Activated B cell treated with CpG ODN at 0.5 μM for 24 hours (primary cell): ENCODE measurements around the gene AMIGO3. TPM values are rescaled to one million over a fixed set of nuclear protein-coding genes. Genes with fewer than 3 reads are reported as not detected.

Experiments
- ATAC-seq: fragments of 200-7000 bp; cut with Tn5 transposase; one replicate; pipeline ENCODE4 v1.10.0; 2021; ENCODE audit warnings: low read depth, mild to moderate bottlenecking, moderate library complexity
- CTCF ChIA-PET: fragments of 350-600 bp; sonication (Branson Sonifier 250); formaldehyde crosslinking; loops from one replicate; lab custom pipeline; 2021; ENCODE audit warnings: antibody characterized with exemption; lab: Charles Lee
- POLR2A ChIA-PET: fragments of 350-600 bp; sonication (Branson Sonifier 250); formaldehyde crosslinking; loops from one replicate; lab custom pipeline; 2021; ENCODE audit warnings: antibody characterized with exemption; lab: Charles Lee
- DNase-seq: peaks from one replicate; pipeline ENCODE4 v3.0.0; 2022
- H3K27ac Mint-ChIP-seq: one replicate; pipeline ENCODE4 v1.8.0; 2020; ENCODE audit warnings: mixed read lengths
- H3K27me3 Mint-ChIP-seq: one replicate; pipeline ENCODE4 v1.8.0; 2021; ENCODE audit warnings: mixed read lengths
- H3K36me3 Mint-ChIP-seq: one replicate; pipeline ENCODE4 v1.8.0; 2021; ENCODE audit warnings: low read depth, mixed read lengths
- H3K4me1 Mint-ChIP-seq: one replicate; pipeline ENCODE4 v1.8.0; 2021; ENCODE audit warnings: mixed read lengths
- H3K4me3 Mint-ChIP-seq: one replicate; pipeline ENCODE4 v1.8.0; 2020; ENCODE audit warnings: mild to moderate bottlenecking, mixed read lengths
- H3K9me3 Mint-ChIP-seq: one replicate; pipeline ENCODE4 v1.8.0; 2020; ENCODE audit warnings: mixed read lengths
- intact Hi-C: fragments of 100-400 bp; cut with micrococcal nuclease; formaldehyde crosslinking; loops from one replicate; pipeline ENCODE4 v1.15.1; 2024
- total RNA-seq: library from RNA; stranded (reverse); gene quantifications from 2 replicates; pipeline ENCODE4 v1.2.3, GENCODE V29; 2022
- TF ChIP-seq, protein P1 (sequence below): fragments of 200-600 bp; IDR thresholded peaks from one replicate; pipeline ENCODE4 v1.8.0; 2022; ENCODE audit warnings: antibody characterized with exemption, mild to moderate bottlenecking

The AMIGO3 gene
- total RNA-seq, 1 donor from 2014 or later = not detected

DNA sequence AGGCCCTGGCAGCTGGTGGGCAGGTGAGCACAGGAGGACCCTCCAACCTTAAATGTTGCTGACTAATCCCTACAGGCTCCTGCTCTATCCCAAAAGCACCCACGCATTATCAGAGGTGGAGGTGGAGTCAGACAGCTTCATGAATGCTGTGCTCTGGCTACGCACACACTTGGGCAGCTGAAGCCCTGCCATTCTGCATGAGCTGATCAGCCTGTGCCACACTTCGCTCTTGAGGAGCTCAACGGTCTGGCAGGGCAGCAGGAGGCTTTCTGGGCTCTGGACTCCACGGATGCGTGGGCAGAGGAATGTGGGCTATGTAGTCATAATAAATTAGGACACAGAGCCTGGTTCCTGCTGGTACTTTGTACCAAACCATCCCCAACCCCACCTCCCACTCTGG, 36.3 kb downstream of the AMIGO3 start:
- Mint-ChIP-seq H3K27me3 (peaks cover 3% of the 10 kb centered on the region), H3K4me1 (peaks cover 8% of the 10 kb centered on the region), H3K4me3 (no peak overlapping the region), H3K9me3 (no peaks in the 10 kb centered on the region), H3K27ac (no peak overlapping the region), H3K36me3 (peaks cover 63% of the 10 kb centered on the region)
- no peak for DNase-seq
- TF ChIP-seq, protein P1, sequence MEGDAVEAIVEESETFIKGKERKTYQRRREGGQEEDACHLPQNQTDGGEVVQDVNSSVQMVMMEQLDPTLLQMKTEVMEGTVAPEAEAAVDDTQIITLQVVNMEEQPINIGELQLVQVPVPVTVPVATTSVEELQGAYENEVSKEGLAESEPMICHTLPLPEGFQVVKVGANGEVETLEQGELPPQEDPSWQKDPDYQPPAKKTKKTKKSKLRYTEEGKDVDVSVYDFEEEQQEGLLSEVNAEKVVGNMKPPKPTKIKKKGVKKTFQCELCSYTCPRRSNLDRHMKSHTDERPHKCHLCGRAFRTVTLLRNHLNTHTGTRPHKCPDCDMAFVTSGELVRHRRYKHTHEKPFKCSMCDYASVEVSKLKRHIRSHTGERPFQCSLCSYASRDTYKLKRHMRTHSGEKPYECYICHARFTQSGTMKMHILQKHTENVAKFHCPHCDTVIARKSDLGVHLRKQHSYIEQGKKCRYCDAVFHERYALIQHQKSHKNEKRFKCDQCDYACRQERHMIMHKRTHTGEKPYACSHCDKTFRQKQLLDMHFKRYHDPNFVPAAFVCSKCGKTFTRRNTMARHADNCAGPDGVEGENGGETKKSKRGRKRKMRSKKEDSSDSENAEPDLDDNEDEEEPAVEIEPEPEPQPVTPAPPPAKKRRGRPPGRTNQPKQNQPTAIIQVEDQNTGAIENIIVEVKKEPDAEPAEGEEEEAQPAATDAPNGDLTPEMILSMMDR = no peak
- CTCF ChIA-PET = no interaction called here
- no peak for ATAC-seq
- POLR2A ChIA-PET = no interaction called here
- intact Hi-C loops = no loop called here

GRCh38 chr3:49681543-49681942, 37.9 kb downstream of the AMIGO3 start:
- Mint-ChIP-seq H3K27me3 (peaks cover 2% of the 10 kb centered on the region), H3K4me1 (peaks cover 2% of the 10 kb centered on the region), H3K27ac (no peak overlapping the region), H3K4me3 (no peak overlapping the region), H3K9me3 (no peaks in the 10 kb centered on the region), H3K36me3 (peaks cover 76% of the 10 kb centered on the region)
- no peak for ATAC-seq
- intact Hi-C loops = no loop called here
- TF ChIP-seq, protein P1 = no peak
- POLR2A ChIA-PET = interaction anchor here (0.6 kb wide), 1 partner anchor 16 kb away, joined by 4 read pairs; no protein-coding TSS in a partner anchor
- DNase-seq = no peak
- CTCF ChIA-PET = no interaction called here

DNA sequence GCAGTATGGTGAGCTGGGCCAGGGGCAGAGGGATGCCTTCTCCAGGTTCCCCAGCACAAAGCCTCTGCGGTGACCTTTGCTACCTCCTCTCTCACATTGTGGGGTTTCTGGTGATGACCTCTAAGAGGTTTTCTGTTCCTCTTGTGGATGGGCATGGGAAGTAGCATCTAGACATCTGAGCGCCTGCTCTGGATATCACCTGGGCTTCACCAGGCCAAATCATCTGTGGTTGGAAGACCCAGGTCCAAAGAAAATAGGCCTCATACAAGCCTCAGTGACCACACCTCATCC, 38.3 kb downstream of the AMIGO3 start:
- CTCF ChIA-PET = no interaction called here
- peaks cover 78% of the 10 kb centered on the region for H3K36me3 Mint-ChIP-seq
- H3K27ac Mint-ChIP-seq = no peak overlapping the region
- TF ChIP-seq, protein P1 = no peak
- H3K27me3 Mint-ChIP-seq = no peaks in the 10 kb centered on the region
- no peak overlapping the region for H3K4me3 Mint-ChIP-seq
- intact Hi-C loops = no loop called here
- ATAC-seq (no peak), DNase-seq (no peak)
- no peaks in the 10 kb centered on the region for H3K9me3 Mint-ChIP-seq
- peaks cover under 1% of the 10 kb centered on the region for H3K4me1 Mint-ChIP-seq
- POLR2A ChIA-PET = no interaction called here

DNA sequence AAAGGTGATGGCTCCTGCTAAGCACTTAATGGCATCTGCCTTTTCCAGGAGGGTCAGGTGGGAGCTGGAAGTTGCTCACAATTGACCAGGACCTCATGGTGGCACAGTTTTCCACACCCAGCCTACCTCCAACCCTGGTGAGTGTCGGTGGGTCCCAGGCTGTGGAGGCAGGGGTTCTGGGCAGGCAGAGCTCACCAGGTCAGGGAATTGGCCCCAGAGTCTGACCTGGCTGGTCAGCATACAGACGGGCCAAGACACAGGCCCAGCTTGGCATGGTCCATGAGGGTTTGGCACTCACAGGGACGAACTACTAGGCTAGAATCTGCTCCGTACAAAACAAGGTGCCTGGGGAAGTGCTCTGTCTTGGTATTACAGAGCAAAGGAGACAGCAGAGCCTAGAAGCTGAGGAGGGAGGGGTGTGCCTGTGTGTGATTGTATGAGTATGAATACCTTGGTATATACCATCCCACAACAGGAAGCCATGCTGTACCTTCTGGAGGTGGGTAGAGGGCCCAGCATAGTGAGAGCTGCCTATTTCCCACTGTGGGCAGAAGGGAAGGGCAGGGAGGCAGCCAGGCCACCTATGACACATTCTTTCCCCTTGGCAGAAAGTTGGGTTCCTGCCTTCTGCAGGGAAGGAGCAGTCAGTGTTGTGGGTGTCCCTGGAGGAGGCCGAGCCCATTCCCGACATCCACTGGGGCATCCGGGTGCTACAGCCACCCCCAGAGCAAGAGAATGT, 38.8 kb downstream of the AMIGO3 start:
- H3K9me3 Mint-ChIP-seq = no peaks in the 10 kb centered on the region
- ATAC-seq (no peak), DNase-seq (no peak)
- intact Hi-C loops = no loop called here
- TF ChIP-seq, protein P1 = no peak
- no peaks in the 10 kb centered on the region for H3K4me1 Mint-ChIP-seq
- H3K27me3 Mint-ChIP-seq = no peaks in the 10 kb centered on the region
- ChIA-PET CTCF (no interaction called here), POLR2A (no interaction called here)
- H3K27ac Mint-ChIP-seq = no peak overlapping the region
- peaks cover 82% of the 10 kb centered on the region for H3K36me3 Mint-ChIP-seq
- H3K4me3 Mint-ChIP-seq = no peak overlapping the region

DNA sequence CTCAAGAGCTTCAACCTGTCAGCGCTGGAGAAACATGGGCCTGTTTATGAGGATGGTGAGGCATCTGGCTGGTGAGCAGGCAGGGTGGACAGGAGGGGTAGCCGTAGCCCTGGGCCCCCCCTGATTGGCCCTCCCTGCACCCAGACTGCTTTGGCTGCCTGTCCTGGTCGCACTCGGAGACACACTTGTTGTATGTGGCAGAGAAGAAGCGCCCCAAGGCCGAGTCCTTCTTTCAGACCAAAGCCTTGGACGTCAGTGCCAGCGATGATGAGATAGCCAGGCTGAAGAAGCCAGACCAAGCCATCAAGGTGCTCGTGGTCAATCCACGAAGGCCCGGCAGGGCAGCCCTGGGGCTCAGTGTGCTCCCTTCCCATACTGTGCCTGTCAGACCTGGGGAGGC, 43.6 kb downstream of the AMIGO3 start:
- H3K27ac Mint-ChIP-seq = no peak overlapping the region
- peaks cover 22% of the 10 kb centered on the region for H3K4me1 Mint-ChIP-seq
- no peak overlapping the region for H3K4me3 Mint-ChIP-seq
- TF ChIP-seq, protein P1 = no peak
- H3K36me3 Mint-ChIP-seq = peaks cover 57% of the 10 kb centered on the region
- intact Hi-C loops = loop anchor here (2.0 kb wide), 1 partner anchor 1119 kb away; the partner anchor contains the start of gene PFKFB4
- no peaks in the 10 kb centered on the region for H3K27me3 Mint-ChIP-seq
- no peak for ATAC-seq
- ChIA-PET CTCF (interaction anchor here (0.7 to 1.8 kb wide), 3 partner anchors 43 to 1492 kb away, joined by 3 to 6 read pairs (median 3); partner anchors contain the start of gene AMIGO3), POLR2A (interaction anchor here (0.9 kb wide), 2 partner anchors 12 to 645 kb away, joined by 3 read pairs; no protein-coding TSS in a partner anchor)
- H3K9me3 Mint-ChIP-seq = no peaks in the 10 kb centered on the region
- DNase-seq = no peak
